ENCODE measurements around the gene TBC1D22A.

Gene TBC1D22A

DNA sequence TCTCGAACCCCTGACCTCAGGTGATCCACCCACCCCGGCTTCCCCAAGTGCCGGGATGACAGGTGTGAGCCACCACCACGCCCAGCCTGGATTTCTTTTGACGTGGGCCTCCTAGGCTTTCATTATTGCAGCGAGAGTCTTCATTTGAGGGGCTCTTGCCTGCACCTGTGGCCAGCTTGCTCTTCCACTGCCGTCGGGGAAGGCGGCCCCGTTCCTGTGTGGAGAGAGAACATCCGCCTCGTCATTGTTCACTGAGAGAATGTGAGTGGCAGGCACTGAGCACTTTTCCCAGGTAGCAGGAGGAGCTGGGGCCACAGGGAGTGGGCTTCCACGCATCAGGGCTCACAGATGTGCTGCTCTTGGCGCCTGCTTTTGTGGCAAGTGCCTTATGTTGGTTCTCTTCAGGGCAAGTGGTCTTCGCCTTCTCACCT, 365.0 kb downstream of the TBC1D22A start:
- TF ChIP-seq CSDC2 (CRISPR knock-in tag; IDR thresholded peaks at IDR 0.05) (no peak), ZC3H10 (CRISPR knock-in tag; IDR thresholded peaks at IDR 0.05) (no peak)
- ATAC-seq, result no peak

- TF ChIP-seq SNAI2 (CRISPR knock-in tag; IDR thresholded peaks at IDR 0.05), result no peak
- TF ChIP-seq ZC3H10 (CRISPR knock-in tag; IDR thresholded peaks at IDR 0.05), result no peak
- no peak for TF ChIP-seq ISL1 (CRISPR knock-in tag; IDR thresholded peaks at IDR 0.05)
- TF ChIP-seq, protein P1, sequence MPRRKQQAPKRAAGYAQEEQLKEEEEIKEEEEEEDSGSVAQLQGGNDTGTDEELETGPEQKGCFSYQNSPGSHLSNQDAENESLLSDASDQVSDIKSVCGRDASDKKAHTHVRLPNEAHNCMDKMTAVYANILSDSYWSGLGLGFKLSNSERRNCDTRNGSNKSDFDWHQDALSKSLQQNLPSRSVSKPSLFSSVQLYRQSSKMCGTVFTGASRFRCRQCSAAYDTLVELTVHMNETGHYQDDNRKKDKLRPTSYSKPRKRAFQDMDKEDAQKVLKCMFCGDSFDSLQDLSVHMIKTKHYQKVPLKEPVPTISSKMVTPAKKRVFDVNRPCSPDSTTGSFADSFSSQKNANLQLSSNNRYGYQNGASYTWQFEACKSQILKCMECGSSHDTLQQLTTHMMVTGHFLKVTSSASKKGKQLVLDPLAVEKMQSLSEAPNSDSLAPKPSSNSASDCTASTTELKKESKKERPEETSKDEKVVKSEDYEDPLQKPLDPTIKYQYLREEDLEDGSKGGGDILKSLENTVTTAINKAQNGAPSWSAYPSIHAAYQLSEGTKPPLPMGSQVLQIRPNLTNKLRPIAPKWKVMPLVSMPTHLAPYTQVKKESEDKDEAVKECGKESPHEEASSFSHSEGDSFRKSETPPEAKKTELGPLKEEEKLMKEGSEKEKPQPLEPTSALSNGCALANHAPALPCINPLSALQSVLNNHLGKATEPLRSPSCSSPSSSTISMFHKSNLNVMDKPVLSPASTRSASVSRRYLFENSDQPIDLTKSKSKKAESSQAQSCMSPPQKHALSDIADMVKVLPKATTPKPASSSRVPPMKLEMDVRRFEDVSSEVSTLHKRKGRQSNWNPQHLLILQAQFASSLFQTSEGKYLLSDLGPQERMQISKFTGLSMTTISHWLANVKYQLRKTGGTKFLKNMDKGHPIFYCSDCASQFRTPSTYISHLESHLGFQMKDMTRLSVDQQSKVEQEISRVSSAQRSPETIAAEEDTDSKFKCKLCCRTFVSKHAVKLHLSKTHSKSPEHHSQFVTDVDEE (CRISPR knock-in tag; IDR thresholded peaks at IDR 0.05), result no peak
- no peak for TF ChIP-seq PPARA (CRISPR knock-in tag; IDR thresholded peaks at IDR 0.05; ENCODE audit: borderline replicate concordance)
- ATAC-seq, result no peak
Observed at GRCh38 chr22:47128216-47128615, 365.8 kb downstream of the TBC1D22A start.

- no peak for TF ChIP-seq ZFP3 (CRISPR knock-in tag; IDR thresholded peaks at IDR 0.05)
- TF ChIP-seq ARNTL (CRISPR knock-in tag; IDR thresholded peaks at IDR 0.05; ENCODE audit: borderline replicate concordance, low read depth), result no peak
- no peak for TF ChIP-seq TOX (CRISPR knock-in tag; IDR thresholded peaks at IDR 0.05; ENCODE audit: borderline replicate concordance)
- no peak for TF ChIP-seq ZNF8 (CRISPR knock-in tag; IDR thresholded peaks at IDR 0.05)
- TF ChIP-seq PPARA (CRISPR knock-in tag; IDR thresholded peaks at IDR 0.05; ENCODE audit: borderline replicate concordance), result no peak
- TF ChIP-seq ISL1 (CRISPR knock-in tag; IDR thresholded peaks at IDR 0.05), result no peak
- TF ChIP-seq ZNF70 (CRISPR knock-in tag; IDR thresholded peaks at IDR 0.05), result no peak
- no peak for TF ChIP-seq RARB (CRISPR knock-in tag; IDR thresholded peaks at IDR 0.05)
- TF ChIP-seq ESRRG (CRISPR knock-in tag; IDR thresholded peaks at IDR 0.05), result no peak
- no peak for TF ChIP-seq CSDC2 (CRISPR knock-in tag; IDR thresholded peaks at IDR 0.05)
- TF ChIP-seq TCF4 (CRISPR knock-in tag; IDR thresholded peaks at IDR 0.05; ENCODE audit: borderline replicate concordance), result no peak
- TF ChIP-seq ZC3H10 (CRISPR knock-in tag; IDR thresholded peaks at IDR 0.05), result no peak
- TF ChIP-seq, protein P2, sequence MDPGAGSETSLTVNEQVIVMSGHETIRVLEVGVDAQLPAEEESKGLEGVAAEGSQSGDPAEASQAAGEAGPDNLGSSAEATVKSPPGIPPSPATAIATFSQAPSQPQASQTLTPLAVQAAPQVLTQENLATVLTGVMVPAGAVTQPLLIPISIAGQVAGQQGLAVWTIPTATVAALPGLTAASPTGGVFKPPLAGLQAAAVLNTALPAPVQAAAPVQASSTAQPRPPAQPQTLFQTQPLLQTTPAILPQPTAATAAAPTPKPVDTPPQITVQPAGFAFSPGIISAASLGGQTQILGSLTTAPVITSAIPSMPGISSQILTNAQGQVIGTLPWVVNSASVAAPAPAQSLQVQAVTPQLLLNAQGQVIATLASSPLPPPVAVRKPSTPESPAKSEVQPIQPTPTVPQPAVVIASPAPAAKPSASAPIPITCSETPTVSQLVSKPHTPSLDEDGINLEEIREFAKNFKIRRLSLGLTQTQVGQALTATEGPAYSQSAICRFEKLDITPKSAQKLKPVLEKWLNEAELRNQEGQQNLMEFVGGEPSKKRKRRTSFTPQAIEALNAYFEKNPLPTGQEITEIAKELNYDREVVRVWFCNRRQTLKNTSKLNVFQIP (CRISPR knock-in tag; IDR thresholded peaks at IDR 0.05; ENCODE audit: borderline replicate concordance, low read depth), result no peak
- TF ChIP-seq BACH2 (CRISPR knock-in tag; IDR thresholded peaks at IDR 0.05; ENCODE audit: borderline replicate concordance), result no peak
- TF ChIP-seq, protein P1 (CRISPR knock-in tag; IDR thresholded peaks at IDR 0.05), result no peak
- no peak for ATAC-seq
Observed at GRCh38 chr22:47128622-47129215, 366.3 kb downstream of the TBC1D22A start.

- ATAC-seq, result no peak
- TF ChIP-seq ISL1 (CRISPR knock-in tag; IDR thresholded peaks at IDR 0.05) (no peak), RARB (CRISPR knock-in tag; IDR thresholded peaks at IDR 0.05) (no peak), ZC3H10 (CRISPR knock-in tag; IDR thresholded peaks at IDR 0.05) (no peak), OSR1 (CRISPR knock-in tag; IDR thresholded peaks at IDR 0.05) (no peak), PPARA (CRISPR knock-in tag; IDR thresholded peaks at IDR 0.05; ENCODE audit: borderline replicate concordance) (no peak), ZFP3 (CRISPR knock-in tag; IDR thresholded peaks at IDR 0.05) (no peak), ZFP30 (CRISPR knock-in tag; IDR thresholded peaks at IDR 0.05) (no peak), ZNF8 (CRISPR knock-in tag; IDR thresholded peaks at IDR 0.05) (no peak), GLIS3 (CRISPR knock-in tag; IDR thresholded peaks at IDR 0.05) (no peak), PATZ1 (CRISPR knock-in tag; IDR thresholded peaks at IDR 0.05; ENCODE audit: borderline replicate concordance) (no peak), TCF4 (CRISPR knock-in tag; IDR thresholded peaks at IDR 0.05; ENCODE audit: borderline replicate concordance) (no peak), CREB5 (CRISPR knock-in tag; IDR thresholded peaks at IDR 0.05; ENCODE audit: low read depth) (no peak), SNAI2 (CRISPR knock-in tag; IDR thresholded peaks at IDR 0.05) (no peak)
Observed at GRCh38 chr22:47129902-47130635, 367.6 kb downstream of the TBC1D22A start.
